Posterior vena cava (tissue), 2 donors: ENCODE results near the gene VAMP7. TPM values are rescaled to one million over a fixed set of nuclear protein-coding genes. Genes with fewer than 3 reads are reported as not detected.
"Not testable (repeated sequence)": the region's sequence is repeated elsewhere in the genome, so short reads cannot be mapped to it uniquely, and the experiment has no call there.

Experiments
- DNase-seq: peaks from one replicate; pipeline ENCODE4 v3.0.0-alpha.2; 2020; ENCODE audit warnings: low spot score
- intact Hi-C, 2 donors: fragments of 100-400 bp; cut with DNase I; formaldehyde crosslinking; loops; one replicate each; pipeline versions ENCODE4 v1.14.1 to v1.14.2; 2022 to 2023
- total RNA-seq, 2 donors: library from RNA; stranded (reverse); fragmentation: NEBNext Ultra II Directional; extraction: Animal tissue kit (Norgen Biotek cat#: 25700); gene quantifications; one replicate each; pipeline ENCODE4 v1.2.1, GENCODE V29; 2021
- donor health status: DM: yes; HTN: yes; CAD: no.
- donor health status: DM: yes; HTN: yes; CAD: no.

VAMP7 gene
- total RNA-seq, 2 donors from 2014 or later = 36.7 to 37.9 TPM

GRCh38 chrX:155972241-155972640 is 91.1 kb downstream of the VAMP7 start:
- intact Hi-C loops, DNase-seq: not testable (repeated sequence)

DNA sequence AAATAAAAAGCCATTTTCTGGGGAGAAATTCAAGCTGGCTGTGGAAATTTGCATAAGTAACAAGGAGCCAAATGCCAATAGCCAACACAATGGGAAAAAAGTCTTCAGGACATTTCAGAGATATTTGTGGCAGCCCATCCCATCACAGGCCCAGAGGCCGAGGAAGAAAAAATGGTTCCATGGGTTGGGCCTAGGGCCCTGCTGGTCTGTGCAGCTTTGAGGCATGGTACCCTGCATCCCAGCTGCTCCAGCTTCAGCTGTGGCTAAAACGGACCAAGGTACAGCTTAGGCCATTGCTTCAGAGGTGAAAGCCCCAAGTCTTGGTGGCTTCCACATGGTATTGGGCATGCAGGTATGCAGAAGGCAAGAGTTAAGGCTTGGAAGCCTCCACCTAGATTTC is 102.2 kb downstream of the VAMP7 start:
- no peak for DNase-seq
- intact Hi-C loops = no loop called here

GRCh38 chrX:155985208-155985607 is 104.1 kb downstream of the VAMP7 start:
- DNase-seq = no peak
- intact Hi-C loops = no loop called here

DNA sequence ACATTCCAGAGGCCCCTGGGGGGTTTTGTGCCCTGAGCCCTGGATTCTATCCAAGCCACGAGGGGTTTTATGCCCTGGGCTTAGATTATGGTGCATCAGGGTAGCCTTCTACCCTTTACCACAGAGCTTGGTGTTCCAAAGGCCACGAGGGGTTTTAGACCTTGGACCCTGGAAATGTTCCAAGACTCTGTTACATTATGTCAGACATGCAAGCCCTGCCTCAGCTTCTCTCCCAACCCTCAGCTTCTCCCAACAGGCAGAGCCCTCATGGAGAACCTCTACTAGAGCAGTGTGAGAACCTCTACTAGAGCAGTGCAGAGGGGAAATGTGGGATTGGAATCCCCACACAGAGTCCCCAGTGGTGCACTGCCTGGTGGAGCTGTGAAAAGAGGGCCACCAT is 105.8 kb downstream of the VAMP7 start:
- DNase-seq, intact Hi-C loops: not testable (repeated sequence)

DNA sequence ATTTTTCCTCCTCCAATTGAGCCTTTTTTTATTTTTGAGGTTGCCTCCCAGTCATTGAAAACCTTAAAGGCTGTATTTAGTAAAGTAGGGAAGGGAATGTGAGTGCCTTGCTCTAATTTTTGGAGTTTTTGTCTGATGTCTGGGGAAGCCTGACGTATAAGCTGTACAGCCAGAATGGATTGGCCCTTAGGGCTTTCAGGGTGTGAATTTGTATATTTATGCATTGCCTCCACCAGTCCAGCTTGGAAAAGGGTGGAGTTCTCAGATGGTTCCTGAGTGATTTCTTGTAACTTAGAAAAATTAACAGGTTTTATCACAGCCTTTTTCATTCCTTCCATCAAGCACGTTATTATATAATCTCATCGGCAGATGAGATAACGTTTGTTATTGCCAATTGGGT is 107.7 kb downstream of the VAMP7 start:
- intact Hi-C loops = no loop called here
- no peak for DNase-seq

Other genes with a start within 250 kb of the VAMP7 start
- under 1 TPM in 1 of 2 donors, not detected in 1; 0.83 TPM for gene IL9R, start 116.4 kb downstream of the VAMP7 start, total RNA-seq